Measurements from ENCODE around the gene ANGPT4. TPM values are rescaled to one million over a fixed set of nuclear protein-coding genes. Genes with fewer than 3 reads are reported as not detected.

The ANGPT4 gene
- total RNA-seq, 1 experiment from 2014 or later, result not detected

DNA sequence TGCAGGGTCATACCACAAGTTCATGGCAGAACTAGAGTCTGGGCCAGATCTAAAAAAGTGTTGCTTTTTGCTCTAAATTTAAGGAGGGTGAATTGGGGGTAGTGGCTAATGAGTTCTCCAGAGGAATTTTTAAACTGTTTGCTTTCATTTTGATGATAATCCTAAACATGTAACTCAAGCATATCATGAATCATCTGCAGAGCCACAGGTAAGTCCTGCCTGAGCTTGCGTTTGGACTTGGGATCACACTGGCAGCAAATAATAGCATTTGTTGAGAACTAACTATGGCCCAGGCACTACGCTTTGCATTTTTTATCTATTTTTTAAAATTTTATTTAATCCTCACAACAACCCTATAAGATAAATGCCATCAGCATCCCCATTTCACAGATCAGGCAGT lies 55.2 kb downstream of the ANGPT4 start:
- TF ChIP-seq CTCF (IDR thresholded peaks at IDR 0.05; ENCODE audit: insufficient read depth in 1 of 2, low read depth in 1 of 2, low read length in 1 of 2, severe bottlenecking in 1 of 2, unreplicated experiment in 1 of 2), result no peak
- Mint-ChIP-seq H3K4me3 (ENCODE audit: unreplicated experiment) (no peak overlapping the region), H3K4me1 (ENCODE audit: low read depth, unreplicated experiment) (no peaks in the 10 kb centered on the region), H3K36me3 (ENCODE audit: insufficient read depth, unreplicated experiment) (no peaks in the 10 kb centered on the region), H3K27ac (ENCODE audit: unreplicated experiment) (no peak overlapping the region), H3K9me3 (ENCODE audit: unreplicated experiment) (no peaks in the 10 kb centered on the region), H3K27me3 (ENCODE audit: insufficient read depth, unreplicated experiment) (no peaks in the 10 kb centered on the region)
- Histone ChIP-seq H3K4me1 (no peaks in the 10 kb centered on the region), H3K9me3 (no peaks in the 10 kb centered on the region), H3K4me3 (ENCODE audit: low read depth, low read length) (no peak overlapping the region), H3K27me3 (replicated peaks; ENCODE audit: control insufficient read depth, insufficient read depth, low read length) (no peaks in the 10 kb centered on the region), H3K36me3 (ENCODE audit: control insufficient read depth, insufficient read depth, low read length) (no peaks in the 10 kb centered on the region)
- DNase-seq, result no peak
- POLR2A ChIA-PET, result no interaction called here
- CTCF ChIA-PET, result no interaction called here
- intact Hi-C loops (cut with micrococcal nuclease; ENCODE audit: unreplicated experiment), result no loop called here
- BruUV-seq (replicated peaks), result no TSS peak

GRCh38 chr20:859751-860231 lies 56.3 kb downstream of the ANGPT4 start:
- DNase-seq, result no peak
- ChIA-PET CTCF (no interaction called here), POLR2A (no interaction called here)
- no peaks in the 10 kb centered on the region for H3K36me3 Mint-ChIP-seq (ENCODE audit: insufficient read depth, unreplicated experiment)
- H3K9me3 Mint-ChIP-seq (ENCODE audit: unreplicated experiment), result no peaks in the 10 kb centered on the region
- no peaks in the 10 kb centered on the region for H3K9me3 ChIP-seq
- no peak overlapping the region for H3K27ac Mint-ChIP-seq (ENCODE audit: unreplicated experiment)
- H3K36me3 ChIP-seq (ENCODE audit: control insufficient read depth, insufficient read depth, low read length), result no peaks in the 10 kb centered on the region
- H3K27me3 Mint-ChIP-seq (ENCODE audit: insufficient read depth, unreplicated experiment), result no peaks in the 10 kb centered on the region
- no peak overlapping the region for H3K4me3 ChIP-seq (ENCODE audit: low read depth, low read length)
- intact Hi-C loops (cut with micrococcal nuclease; ENCODE audit: unreplicated experiment), result no loop called here
- no peak overlapping the region for H3K4me3 Mint-ChIP-seq (ENCODE audit: unreplicated experiment)
- no peaks in the 10 kb centered on the region for H3K27me3 ChIP-seq (replicated peaks; ENCODE audit: control insufficient read depth, insufficient read depth, low read length)
- no peaks in the 10 kb centered on the region for H3K4me1 Mint-ChIP-seq (ENCODE audit: low read depth, unreplicated experiment)
- TF ChIP-seq CTCF (IDR thresholded peaks at IDR 0.05; ENCODE audit: insufficient read depth in 1 of 2, low read depth in 1 of 2, low read length in 1 of 2, severe bottlenecking in 1 of 2, unreplicated experiment in 1 of 2), result no peak
- H3K4me1 ChIP-seq, result no peaks in the 10 kb centered on the region
- no TSS peak for BruUV-seq (replicated peaks)

DNA sequence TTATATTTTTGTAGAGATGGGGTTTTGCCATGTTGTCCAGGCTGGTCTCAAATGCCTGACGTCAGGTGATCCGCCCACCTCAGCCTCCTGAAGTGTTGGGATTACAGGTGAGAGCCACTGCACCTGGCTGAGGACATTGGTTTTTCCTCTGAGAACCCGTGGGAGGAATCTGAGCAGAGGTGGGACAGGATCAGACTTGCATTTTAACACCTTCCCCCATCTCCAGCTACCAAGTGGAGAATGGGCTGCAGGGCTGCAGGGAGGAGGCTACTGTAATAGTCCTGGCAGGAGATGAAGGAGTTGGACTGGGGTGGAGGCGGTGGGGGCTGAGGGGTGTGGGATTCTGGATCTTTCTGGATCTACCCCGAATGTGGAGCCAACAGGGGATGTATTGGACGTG lies 58.1 kb downstream of the ANGPT4 start:
- H3K9me3 Mint-ChIP-seq (ENCODE audit: unreplicated experiment), result no peaks in the 10 kb centered on the region

More for the DNA sequence above, 58.1 kb downstream of the ANGPT4 start:
- no peaks in the 10 kb centered on the region for H3K9me3 ChIP-seq
- Mint-ChIP-seq H3K36me3 (ENCODE audit: insufficient read depth, unreplicated experiment) (no peaks in the 10 kb centered on the region), H3K27ac (ENCODE audit: unreplicated experiment) (no peak overlapping the region), H3K4me1 (ENCODE audit: low read depth, unreplicated experiment) (no peaks in the 10 kb centered on the region), H3K4me3 (ENCODE audit: unreplicated experiment) (no peak overlapping the region), H3K27me3 (ENCODE audit: insufficient read depth, unreplicated experiment) (no peaks in the 10 kb centered on the region)
- no peaks in the 10 kb centered on the region for H3K27me3 ChIP-seq (replicated peaks; ENCODE audit: control insufficient read depth, insufficient read depth, low read length)
- DNase-seq, result no peak
- H3K4me1 ChIP-seq, result no peaks in the 10 kb centered on the region
- BruUV-seq (replicated peaks), result no TSS peak
- no peaks in the 10 kb centered on the region for H3K36me3 ChIP-seq (ENCODE audit: control insufficient read depth, insufficient read depth, low read length)
- no peak overlapping the region for H3K4me3 ChIP-seq (ENCODE audit: low read depth, low read length)
- intact Hi-C loops (cut with micrococcal nuclease; ENCODE audit: unreplicated experiment), result no loop called here
- POLR2A ChIA-PET, result no interaction called here
- CTCF ChIA-PET, result no interaction called here
- TF ChIP-seq CTCF (IDR thresholded peaks at IDR 0.05; ENCODE audit: insufficient read depth in 1 of 2, low read depth in 1 of 2, low read length in 1 of 2, severe bottlenecking in 1 of 2, unreplicated experiment in 1 of 2), result no peak
